NCI-H2196 (cell line): Measurements from ENCODE around the gene GLYR1.
"Not testable (repeated sequence)": the region's sequence is repeated elsewhere in the genome, so short reads cannot be mapped to it uniquely, and the experiment has no call there.

Source experiments
- DNase-seq: peaks from one replicate; lab custom pipeline; 2025; ENCODE audit not compliant: unreplicated experiment; lab: John Stamatoyannopoulos, UW

Gene GLYR1

GRCh38 chr16:4846901-4847773 lies at the start of gene GLYR1, which contains the start of gene UBN1:
GLYR1 (minus strand) TSS chr16:4847288; CDS start chr16:4847265, 23 bp downstream.
UBN1 (plus strand) TSS chr16:4847481; CDS start chr16:4852918, 5,437 bp downstream.
- DNase-seq = peak; percentile 97

DNA sequence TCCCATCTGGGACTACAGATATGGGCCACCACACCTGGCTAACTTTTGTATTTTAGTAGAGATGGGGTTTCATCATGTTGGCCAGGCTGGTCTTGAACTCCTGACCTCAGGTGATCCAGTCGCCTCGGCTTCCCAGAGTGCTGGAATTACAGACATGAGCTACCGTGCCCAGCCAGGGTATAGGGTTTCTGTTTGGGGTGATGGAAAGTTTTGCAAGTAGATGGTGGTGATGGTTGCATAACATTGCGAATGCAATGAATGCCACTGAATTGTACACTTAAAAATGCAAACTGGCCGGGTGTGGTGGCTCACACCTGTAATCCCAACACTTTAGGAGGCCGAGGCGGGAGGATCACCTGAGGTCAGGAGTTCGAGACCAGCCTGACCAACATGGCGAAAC lies 49.7 kb upstream of the GLYR1 start:
- not testable (repeated sequence) for DNase-seq

DNA sequence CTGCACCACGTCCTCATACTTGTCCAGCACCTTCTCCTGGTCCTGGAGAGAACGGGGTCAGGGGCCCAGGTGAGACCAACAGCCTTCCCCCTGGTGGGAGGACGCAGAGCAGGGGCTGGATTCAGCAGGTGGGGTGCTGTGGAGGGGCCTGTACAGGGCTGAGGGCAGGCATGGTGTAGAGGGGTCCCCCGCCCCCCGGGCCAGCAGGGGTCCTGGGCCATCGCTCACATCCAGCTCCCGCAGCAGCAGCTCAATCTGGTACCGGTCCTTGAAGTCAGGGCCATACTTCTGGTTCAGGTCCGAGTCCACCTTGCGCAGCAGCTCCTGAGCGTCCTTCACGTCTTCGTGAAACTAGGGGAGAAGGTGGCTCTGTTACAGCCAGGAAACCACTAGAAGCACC lies 48.3 kb upstream of the GLYR1 start:
- no peak for DNase-seq

DNA sequence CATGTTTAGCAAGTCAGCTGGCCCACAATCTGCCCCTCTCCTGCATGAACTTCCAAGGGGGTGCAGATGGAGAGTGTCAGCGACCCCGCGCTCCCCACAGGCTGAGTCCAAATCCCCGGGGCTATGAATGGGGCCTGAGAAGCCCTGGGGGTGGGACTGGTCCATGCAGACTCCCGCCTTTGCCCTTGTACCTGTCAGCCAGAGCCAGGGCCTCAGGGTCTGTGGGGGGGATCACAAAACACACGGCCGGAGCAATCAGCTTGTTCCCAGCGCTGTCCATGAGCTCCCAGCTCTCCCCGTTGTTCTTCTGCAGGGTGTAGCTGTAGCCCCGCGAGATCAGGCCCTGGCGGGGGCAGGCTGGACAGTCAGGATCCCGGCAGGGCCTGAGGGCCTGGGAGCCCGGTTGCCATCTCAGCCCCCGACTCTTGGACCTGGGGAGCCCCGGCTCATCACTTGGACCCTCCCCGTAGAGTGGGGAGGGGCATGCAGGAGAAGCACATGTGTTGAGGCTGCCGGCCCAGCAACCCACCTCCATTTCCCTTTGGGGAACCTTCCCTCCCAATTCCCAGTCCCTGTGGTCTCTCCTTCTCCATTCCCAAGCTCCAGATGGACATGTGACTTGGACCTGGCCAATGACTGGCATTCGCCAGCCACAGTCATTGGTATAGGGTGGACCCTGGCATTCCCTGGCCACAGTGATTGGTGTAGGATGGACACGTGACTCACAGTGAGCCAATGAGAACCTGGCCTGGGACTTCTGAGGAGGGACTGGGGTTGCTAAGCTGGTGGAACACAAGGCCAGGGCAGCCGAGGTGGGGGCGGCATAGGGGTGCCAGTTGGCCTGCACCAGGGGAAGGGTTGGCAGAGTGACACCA lies 47.4 kb upstream of the GLYR1 start:
- no peak for DNase-seq

DNA sequence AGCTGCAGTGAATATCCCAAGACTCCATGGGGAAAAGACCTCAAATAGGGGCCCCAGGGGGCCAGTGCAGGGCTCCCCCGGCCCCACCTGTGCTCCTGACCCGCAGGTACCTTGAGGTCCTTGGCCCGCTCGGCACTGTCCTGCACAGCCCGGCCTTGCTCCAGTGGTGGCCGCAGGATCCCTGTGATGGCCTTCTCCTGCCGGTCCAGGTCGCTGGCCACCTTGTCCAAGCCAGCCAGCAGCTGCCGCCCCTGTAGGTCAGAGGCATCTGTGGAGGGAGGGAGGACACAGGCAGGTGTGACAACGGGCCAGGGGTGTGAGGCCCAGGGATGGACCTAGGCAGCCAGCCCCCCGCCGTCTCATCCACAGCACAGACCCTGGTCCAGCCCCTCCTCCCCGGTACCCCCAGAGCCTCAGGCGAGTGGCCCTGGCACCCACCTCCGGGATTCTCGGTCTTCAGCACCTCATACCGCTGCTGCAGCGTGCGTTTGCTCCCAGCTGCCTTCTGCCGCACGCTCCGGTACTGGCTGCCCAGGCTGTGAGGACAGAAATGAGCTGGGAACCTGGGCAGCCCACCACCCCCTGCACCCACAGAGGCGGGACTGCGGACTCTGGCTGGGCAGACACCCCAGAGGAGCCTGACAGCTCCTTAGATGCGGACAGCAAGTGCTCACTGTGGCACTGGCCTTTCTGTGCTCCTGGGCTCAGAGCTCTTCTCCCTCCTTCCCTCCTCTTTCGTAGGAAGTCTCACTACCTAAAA lies 46.2 kb upstream of the GLYR1 start:
- no peak for DNase-seq

DNA sequence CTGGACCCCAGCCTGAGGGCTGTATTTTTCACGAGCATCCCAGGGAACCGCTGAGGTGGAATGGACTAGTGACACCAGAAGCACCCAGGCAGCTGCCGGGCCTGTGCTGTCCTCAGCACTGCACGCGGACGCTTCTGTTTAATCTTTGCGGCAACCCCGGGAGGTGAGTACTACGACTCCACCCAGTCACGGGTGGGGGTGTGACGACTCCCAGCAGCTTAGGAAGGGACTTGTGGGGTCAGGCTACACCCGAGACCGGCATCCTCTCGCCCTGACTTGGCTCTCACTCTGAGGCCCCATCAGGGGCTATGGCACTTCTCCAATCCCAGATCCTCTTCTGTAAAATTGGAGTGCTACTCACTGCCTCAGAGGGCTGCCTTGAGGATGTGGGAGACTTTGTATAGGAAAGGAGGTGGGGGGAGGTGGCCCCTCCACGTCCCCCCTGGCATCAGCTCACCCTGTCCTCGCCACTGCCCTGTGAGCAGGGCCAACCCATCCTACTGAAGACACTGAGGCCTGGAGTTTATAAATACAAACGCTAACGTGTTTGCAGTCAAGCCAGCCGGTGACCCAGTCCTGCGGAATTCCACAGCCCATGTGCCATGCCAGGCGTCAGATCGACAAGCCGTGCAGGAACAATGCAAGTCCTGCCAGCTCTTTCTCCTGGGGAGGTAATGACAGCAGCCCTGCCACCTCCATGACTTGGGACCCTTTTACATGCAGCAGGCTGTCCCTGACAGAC lies 45.4 kb upstream of the GLYR1 start:
- DNase-seq = no peak

DNA sequence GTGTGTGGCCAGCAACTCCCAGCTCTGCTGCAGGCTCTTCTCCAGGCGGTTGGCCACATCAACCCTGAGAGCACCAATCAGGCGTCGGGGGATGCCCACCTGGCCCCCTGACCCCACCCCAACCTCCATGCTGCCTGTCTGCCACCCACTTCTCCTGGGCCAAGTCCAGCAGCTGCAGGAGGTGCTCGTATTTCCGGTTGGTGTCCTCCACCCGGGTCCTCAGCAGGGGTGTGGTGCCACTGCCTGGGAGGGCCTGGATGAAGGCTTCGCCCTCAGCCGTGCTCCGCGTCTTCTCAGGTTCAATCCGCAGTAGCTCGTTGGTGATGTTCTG lies 44.8 kb upstream of the GLYR1 start:
- peak; percentile 71 for DNase-seq

DNA sequence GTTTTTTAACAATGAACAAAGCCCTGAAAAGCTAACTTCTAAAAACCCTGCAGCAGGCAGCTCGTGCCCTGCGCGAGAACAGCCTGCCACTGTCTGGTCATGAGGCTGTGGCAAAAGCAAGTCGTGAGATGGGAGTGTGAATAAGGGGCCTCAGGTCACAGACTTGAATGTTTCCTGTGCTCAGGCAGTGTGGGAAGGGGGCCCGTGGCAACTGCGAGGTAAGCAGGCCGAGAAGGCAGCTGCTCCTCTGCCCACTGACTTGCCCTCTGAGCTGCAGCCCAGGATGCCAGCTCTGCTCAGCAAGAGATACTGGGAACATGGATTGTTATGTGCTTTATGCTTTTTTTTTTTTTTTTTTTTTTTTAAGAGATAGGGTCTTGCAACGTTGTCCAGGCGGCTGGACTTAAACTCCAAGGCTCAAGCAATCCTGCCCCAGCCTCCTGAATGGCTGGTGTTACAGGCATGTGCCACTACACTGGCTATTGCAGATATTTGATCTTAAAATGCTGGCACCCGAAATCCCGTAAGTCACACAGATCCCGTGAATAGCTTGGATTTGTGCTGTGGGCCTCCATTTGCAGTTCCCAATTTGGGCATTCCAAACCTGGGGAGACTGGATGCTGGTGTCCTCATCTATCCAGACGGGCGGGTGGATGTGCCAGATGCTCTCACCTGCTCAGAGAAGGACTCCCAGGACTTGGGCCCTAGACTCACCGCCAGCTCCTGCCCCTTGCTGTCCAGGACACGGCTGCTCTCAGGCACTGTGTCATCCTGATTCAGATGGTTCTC lies 44.2 kb upstream of the GLYR1 start:
- no peak for DNase-seq

DNA sequence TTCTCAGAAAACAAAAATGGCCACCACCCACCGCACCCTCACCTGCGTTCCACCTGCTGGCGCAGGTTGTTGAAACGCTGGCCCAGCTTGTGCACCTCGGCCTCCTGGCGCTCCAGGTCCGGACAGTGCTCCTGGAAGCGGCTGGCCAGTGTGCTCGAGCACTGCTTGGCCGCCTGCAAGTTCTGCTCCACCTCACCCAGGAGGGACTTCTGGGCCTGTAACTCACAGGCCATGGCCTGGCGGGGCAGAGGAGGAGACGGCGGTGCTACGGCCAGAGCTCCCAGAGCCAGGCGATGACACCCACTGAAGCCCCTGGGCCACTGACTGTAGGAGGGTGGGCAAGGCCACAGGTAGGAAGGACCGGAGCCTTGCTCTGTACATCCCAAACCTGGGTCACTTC lies 43.6 kb upstream of the GLYR1 start:
- no peak for DNase-seq

GRCh38 chr16:4890026-4890425 lies 42.9 kb upstream of the GLYR1 start:
- no peak for DNase-seq

DNA sequence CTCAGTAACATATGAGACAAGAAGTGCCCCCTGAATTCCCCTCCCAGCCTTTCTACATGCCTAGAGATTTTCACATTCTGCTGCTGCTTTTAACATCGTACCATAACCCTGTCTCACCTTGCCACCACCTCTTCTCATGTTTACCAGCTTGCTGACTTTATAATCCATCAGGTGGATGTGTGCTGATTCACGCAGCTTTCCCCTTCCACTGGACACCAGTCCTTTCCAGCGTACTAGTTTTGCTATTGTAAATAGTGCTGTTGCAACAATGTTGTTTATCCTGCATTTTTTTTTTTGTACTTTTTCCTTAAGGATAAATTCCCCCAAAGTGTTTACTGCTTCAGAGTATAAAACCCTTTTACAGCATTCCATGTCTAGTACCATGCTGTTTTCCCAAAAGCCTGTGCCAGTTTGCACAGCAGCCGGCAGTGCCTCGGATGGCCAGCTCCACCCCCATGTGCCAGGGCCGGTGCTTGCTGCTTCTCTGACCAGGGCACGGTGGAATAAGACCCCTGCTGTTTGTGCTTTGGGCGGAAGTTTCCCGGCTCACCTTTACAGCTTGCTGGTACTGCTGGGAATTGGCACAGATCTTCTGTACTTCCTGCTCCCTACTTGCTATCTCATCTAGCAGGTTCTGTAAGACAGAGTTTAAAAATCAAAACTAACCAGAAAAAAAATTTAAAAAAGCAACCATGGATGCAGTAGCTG lies 41.5 kb upstream of the GLYR1 start:
- DNase-seq = no peak

- no peak for DNase-seq
Observed at GRCh38 chr16:4886151-4886550, 39.1 kb upstream of the GLYR1 start.

DNA sequence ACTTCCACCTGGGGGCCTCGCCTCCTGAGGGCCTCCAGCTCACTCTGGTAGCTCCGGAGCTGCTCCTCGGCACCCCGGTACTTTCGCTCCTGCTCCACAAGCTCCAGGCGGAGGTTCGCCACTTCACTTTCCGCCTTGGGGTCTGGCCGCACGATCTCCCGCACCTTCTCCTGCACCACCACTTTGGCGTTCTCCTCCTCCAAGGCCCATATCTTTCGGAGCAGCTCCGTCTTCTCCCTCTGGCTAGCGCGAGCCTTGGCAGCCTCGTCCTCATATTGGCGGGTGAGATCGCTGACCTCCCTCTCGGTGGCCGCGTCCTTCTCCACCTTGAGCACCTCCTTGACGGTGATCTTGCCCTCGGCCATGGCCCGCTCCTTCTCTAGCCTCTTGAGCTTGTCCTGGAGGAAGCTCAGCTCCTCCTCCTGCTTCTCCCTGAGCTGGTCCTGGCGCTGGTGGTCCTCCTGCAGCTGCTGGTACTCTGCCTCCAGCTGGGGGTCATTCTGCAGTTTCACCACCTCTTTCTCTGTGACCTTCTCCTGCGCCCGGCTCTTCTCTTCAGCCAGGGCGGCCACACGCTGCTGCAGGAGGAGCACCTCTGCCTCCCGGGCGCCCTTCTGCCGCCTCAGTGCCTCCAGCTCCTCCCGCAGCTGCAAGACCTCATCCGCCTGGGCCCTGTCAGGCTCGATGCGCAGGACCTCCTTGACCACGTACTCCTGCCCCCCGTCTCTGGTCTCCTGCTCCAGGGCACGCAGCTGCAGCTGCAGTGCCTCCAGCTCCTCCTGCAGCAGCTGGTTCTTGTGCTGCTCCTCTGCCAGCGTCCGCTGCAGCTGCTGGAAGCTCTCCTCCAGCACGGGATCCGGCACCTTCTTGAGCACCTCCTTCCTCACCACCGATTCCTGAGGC lies 38.1 kb upstream of the GLYR1 start:
- no peak for DNase-seq

DNA sequence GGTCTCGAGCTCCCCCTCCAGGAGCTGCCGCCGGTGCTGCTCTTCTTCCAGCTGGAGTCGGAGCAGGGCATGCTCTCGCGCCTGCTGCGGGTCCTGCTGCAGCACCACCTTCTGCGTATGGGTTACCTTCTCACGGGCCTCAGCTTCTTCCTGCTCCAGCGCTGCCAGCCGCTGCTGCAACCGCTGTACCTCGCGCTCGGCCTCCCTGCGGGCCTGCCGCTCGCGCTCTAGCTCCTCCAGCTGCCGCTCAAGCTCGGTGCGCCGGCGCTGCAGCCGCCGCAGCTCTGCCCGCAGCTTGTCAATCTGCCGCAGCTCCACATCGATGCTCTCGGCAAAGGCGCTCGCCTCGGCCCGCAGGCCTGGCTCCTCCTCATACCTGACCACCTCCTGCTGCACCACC lies 37.1 kb upstream of the GLYR1 start:
- no peak for DNase-seq

DNA sequence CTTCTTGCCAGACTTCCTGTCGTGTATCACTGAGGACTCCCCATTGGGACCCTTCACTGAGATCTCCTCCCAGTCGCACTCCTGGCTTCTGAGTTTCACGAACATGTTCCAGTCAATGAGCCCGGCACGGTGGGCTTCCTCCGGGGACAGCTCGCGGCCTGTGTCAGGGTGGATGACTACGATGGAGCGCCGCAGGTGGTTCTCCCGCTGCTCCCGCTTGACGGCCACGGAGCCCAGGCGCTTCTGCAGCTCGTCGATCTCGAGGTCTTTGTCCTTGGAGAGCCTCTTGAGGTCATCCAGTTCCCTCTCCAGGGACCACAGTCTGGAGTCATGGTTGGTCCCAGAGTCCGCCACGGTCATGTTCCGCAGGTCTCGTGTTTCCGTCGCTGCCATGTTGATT lies 36.4 kb upstream of the GLYR1 start:
- no peak for DNase-seq

DNA sequence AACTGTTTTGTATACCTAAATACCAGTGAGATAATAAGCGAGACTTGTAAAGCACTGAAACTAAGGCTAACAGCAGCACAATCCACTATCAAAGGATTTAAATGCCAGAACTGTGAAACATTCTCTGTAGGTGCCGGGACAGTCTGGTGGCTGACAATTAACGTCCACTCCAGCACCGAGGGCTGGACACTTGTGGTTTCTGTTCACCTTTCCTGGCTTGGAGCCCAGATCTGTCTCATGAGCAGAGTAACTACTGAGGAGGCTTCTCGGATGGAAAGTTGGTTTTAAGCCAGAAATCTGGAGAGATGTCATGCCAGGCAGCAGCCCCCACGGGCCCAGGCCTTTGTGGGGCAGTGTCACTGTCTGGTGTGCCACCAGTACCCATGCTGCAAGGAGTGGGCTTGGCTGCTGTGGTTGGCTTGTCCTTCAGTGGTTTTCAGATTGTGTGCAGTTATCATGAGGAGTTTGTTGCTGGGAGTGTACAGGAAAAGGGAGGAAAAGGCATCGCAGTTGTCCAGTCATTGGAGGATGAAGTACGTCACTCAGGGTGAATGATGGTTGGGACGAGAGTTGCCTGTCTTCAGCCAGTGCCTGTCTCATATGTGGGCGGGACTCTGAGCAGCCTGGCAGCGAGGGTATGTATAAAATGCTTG lies 35.7 kb upstream of the GLYR1 start:
- DNase-seq = peak; percentile 98

DNA sequence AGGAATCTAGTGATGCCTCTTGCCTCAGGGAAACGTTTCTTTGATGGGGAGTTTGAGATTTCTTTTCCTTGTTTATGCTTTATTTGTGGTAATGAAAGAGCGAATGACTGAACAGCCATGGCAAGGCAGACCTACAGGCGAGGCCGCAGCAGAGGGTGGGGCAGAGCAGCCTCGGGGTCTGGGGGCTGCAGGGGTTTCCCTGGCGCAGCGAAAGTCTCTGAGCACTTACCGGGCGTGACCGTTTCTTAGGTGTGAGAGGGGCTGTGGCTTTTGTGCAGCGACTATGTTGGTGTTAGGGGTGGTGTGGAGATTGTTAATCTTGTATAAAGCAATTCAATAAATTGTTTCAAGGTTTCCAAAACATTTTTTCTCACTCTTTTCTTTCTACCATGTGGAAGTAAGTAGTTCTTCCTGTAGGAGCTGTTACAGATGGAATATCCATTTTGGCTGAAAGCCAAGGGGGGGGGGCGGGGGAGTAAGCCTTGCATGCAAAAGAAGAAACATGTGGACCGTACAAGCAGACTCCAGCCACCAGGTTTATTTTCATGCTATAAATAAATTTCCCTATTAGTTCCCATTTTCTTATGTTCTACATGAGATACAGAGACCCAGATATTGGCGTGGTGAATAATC lies 35.0 kb upstream of the GLYR1 start:
- peak; percentile 45 for DNase-seq
